ENCODE measurements around the gene CBX2.

CBX2 gene

DNA sequence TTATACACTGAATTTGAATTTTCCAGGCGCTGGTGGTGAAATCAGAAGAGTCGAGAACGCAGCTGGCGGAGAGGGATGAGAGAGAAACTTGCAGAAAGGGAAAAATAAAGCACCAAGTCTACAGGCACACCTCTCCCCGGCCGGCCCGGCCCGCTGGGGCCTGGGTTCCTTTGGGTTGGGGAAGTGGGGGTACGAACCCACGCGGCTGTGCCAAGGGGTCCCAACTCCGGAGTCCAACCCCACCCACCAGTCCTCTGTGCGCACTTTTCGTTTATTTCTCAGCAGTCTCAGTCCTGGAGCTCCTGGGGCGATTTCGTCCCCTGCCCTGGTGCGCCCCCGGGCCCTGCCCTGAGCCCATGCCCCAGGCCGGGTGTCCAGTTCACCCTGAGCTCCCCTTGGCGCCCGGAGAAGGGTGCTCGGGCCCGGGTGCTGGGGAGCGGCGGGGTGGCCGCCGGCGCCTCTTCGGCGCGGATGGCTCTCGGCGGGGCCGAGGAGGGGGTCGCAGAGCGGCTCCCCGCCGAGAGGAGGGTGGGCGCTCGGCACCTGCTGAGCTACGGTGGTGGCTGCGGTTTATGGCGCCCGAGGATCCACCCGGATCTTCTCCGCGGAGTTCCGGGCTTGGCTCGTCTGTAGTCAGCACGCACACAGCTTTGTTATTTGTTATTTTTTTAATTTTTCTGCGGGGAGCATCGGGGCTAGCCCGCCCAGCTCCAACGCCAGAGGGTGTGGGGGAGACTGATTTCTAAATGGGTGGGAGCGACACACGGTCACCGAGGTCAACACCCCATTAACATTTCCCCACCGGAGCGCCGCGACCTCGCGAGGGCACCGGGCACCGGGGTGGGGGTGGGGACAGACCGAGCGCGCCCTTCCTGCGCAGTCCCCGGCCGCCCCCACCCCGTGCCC lies 34.7 kb downstream of the CBX2 start:
- no peak for DNase-seq (ENCODE audit: low read depth)

DNA sequence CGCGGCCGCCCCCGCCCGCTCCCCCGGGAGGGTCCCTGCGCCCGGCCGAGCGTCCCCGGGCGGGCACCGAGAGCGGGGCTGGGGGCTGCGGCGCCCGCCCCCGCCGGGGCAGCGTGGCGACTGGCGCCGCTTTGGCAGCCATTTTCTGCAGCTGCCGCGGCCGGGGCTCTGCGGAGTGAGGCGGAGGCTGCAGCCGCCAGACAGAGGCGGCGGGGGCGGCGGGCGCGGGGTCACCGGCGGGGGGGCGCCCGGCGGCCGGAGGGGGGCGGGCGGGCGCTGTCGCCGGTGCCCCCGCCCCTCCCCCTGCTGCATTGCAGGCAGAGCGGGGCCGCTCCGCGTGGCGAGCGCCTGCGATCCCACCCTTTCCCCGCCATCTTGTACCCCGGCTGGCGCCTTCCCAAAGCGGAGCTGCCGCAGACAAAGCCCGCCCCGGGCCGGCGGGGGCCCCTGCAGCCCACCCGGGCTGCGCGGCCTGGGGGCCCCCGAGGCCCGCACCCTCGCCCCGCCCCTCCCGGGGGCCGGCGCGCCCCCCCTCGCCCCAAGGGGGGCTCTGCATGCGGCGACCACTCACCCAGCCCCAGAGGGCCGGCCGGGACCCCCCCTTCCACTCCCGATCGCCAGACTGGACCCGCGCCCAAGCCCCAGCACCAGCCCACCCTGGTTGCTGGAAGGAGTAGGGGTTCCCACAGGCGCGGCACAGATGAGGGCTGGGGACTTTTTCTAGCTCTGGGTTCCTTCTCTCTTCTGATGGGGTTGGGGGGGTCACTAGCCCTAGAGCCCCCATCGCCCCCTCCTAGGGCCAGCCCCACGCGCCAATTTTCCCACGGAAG lies 35.6 kb downstream of the CBX2 start:
- DNase-seq (ENCODE audit: low read depth), result no peak

DNA sequence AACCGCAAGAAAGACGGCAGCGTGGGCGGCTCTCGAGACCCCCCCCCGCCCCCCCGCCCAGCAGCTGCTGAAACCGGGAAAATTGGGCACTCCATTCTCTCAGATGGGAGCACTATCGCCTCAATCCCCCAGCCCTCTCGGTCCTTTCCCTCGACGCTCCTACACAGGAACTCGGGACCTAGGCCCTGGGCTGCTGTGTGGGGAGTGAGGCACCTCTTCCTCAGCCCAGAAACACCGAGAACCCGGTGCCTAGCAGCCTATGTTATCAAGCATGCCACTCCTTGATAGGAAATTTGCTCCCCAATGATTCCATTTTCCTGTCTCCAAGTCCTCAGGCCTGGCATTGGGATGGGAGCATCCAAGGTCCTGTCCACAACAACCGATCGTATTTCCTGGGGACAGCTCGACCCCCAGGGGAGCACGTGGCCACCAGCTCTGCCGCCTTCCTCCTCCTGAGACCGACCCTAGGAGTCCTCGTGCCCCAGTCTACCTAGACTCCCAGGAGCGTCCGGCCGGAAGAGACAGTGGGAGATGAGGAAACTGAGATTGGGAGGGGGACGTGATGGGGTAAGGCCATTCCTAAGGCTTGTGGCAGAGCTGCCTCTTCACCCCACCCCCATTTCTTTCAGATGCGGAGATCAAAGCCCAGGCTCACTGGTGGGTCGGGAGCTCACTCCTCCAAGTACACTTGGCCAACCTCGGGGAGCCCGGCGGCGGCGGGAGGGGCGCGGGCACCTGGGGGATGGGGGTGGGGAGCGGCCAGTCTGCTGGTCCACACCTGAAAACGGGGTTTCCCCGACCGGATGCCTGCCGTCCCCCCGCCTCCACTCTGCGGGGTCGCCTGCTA lies 36.4 kb downstream of the CBX2 start:
- DNase-seq (ENCODE audit: low read depth), result no peak

DNA sequence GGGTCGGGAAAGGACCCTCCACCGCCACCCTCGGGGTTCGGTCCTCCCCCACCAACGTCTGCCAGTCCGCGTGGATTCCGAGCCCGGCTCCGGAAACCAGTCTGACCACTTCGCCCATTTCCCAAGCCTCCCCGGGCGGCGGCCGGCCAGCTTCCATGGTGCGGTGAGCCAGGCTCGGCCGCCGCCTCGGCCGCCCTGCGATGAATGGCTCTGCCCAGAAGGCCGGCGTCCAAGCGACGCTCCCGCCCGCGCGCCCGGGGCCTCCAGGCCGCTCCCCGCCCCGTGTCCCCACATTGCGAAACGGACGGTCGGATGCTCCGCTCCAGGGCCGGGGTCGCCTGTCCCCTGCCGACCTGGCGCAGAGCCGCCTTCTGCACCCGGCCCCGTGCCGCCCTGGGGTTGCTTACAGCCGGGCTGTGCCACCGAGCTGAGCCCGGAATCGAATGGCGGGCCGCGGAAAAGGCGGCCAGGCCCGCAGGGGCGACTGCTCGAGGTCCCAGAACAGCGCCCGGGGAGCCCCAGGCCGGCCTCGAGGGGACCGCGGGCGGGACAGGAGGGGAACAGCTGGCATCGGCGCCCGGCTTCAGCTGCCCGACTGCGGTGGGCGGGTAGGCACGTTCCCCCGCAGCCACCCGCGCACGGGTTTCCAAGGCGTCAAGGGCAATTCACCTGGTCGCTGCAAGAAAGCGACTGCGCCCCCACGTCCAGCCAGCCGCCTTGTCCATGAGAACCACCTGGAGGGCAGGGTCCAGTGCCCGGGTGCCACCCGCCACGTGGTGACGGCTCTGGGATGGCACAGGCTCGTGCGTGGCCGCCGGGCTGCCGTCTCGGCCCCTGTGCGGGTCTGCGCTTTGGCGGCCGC lies 37.3 kb downstream of the CBX2 start:
- no peak for DNase-seq (ENCODE audit: low read depth)

DNA sequence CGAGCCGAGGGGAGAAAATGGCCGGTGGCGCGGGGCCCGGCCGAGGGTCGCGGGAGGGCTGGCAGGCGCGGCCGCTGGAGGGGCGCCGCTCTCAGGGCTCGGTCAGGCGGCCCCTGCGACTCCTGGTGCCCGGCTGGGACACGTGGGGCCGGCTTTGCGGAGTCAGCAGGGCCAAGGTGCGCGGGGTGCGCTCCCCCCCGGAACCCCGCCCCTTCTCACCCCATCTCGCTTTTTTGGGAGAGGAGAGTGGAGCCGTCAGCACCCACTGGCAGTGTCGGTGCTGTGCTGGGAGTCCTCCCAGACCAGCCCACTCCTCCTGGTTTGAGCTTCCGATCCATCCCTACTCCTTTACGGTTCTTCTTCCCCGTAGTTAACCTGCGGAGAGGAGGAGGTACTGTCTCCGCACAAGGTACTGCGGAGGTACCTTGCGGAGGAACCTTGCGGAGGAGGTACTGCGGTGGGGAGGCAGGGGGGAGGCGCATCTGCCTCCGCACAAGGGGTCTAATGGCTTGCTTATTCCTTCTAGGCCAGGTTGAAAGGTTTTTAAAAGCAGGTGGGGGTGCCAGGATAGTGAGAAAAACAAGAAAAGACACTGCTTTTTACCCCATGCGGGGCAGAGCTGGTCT lies 38.0 kb downstream of the CBX2 start:
- DNase-seq (ENCODE audit: low read depth), result no peak

DNA sequence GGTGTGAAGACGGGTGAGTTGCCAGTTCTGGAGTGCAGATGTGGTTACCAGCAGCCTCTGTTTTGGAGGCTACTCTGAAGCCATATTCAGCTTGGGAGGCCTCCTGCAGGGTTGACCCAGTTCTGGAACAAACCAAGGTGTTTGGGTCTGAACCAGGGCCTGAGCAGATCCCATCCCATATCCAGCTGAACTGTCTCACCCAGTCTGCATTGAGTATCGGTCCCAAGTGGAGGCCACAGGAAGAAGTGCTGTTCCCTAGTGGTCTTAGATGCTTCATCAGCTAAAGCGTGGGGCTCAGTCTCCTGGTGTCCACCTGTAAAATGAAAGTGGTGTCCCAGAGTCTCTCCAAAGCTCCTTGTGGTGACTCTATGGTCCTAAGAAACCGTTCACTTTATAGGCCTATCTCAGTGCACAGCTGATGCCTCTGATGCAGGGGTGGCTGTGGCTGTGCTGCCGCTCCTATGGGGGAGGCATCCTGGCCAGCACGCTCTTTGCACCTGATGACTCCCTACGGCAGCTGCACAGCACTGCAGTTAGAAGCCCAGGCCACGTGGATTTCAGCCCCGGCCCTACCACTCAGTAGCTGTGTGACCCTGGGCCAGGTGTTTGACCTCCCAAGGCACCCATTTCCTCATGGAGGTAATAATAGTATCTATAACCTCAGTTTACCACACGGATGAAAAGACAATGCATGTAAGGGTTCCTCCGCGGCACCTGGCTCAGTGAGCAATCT lies 40.2 kb downstream of the CBX2 start:
- DNase-seq (ENCODE audit: low read depth), result no peak

DNA sequence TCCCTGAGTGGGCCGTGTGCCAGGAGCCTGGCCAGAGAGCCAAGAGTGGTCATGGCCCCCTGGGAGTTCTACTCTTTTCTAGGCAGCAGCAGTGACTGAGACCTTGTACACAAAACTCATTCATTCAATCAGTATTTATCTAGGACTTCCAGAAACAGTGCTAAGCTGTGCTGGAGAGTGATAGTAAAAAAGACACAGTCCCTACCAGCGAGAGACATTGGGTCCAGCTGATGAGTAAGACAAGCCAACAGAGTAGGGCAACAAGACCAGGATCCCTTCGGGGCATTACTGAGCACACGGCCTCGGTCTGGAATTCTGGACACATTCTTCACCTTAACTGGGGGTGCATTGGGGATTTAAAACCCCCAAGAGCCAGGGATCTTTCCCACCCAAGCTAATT lies 41.1 kb downstream of the CBX2 start:
- DNase-seq (ENCODE audit: low read depth), result no peak

DNA sequence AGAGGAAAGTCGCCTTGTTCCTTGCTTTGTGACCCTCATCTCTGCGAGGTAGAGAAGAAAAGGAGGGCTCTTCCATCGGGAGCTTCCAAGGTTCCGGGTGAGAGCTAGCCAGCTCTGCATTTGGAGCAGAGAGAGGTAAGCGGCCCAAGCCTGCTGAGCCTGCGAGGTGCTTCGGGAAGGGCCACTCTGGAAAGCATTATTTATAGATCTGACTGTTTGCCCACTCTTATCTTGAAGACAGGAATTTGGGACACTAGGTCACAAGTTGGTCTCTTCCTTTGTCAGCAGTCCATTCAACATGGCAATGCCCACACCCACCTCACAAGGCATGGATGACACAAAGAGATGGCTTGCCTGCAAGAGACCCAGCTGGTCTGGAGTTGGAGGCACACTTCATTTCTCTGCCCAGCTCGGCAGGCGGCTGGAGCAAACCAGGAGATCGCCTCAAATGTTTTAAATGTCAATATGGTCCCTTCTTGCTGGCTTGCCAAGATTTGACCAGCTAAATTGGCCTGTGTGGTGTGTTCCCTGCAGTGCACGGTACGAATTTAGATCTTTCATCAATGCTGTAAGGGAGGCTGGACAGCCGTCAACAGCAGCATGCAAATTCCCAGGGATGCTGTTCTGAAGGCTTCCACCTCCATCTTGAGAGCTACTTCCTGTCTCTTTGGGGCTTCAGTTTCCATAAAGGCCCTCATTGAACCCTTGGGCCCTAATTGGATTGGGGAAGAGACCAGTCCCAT lies 41.8 kb downstream of the CBX2 start:
- DNase-seq (ENCODE audit: low read depth), result no peak

DNA sequence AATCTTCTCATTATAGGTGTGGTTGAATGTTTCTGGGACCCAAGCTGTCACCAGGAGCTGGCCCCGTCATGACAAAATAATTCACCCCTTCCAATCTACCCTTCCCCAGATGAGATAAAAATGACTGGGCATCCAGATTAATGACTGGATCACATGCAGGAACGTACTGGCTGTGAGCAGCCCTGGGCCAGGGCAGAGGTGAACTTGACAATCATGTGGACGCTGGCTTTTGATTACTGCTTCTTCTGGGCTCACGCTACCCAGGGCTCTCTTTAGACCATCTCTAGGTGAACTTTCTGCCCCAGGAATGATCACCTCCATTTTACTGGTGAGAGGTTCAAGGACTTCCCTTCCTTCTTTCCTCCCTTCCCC lies 43.0 kb downstream of the CBX2 start:
- no peak for DNase-seq (ENCODE audit: low read depth)

DNA sequence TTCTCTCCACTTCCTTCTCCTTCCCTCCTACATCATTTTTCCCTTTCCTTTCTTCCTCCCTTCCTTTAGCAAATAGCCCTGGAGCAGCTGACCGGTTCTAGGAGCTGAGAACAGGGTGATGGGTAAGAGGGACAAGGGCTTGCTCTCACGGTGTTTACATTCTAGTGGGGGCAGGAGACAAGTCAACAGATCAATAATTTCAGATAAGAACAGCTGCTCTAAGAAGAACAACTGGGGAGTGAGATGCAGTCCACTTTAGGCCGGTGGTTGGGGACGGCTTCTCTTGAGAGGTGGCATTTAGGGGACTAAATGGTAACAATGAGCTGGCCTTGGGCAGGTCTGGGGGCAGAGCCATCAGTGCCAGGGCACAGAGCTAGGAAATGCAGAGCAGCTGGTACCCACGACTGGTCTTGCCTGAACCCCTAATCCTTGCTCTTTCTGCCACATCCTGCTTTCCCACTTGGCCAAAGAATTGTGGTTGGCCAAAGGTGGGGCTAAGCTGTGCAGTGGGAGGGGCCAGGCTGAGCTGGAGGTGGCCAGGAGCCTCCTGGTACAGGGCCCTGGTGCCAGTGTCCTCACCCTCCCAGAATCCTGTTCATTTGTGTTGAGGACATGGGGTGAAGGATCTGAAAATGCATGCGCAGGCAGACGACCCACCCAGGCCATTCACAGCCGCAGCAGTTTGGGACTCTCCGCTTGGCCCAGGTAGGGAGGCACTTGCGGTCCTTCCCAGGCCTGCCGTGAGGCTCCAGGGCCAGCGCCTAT lies 43.6 kb downstream of the CBX2 start:
- DNase-seq (ENCODE audit: low read depth), result no peak

DNA sequence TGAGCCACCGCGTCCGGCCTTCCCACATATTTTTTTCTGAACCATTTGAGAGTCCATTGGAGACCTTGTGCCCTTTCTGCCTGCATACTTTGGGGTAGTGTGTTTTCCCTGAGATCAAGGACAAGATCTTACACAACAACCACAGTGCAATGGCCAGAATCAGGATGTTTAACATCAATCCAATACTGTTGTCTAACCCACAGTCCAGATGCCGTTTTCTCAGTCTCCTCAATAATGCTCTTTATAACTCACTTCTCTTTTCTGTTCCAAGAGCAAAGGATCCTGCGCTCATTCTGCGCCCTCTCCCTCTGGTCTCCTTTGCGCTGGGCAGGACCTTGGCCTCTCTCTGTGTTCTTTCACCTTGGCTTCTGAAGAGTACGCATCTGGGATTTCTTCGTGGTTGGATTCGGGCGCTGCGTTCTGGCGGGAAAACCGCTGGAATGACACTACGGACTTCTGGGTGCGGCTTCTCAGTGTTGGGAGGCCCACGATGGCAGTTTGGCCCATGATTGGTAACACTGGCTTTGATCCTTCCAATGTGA lies 44.7 kb downstream of the CBX2 start:
- DNase-seq (ENCODE audit: low read depth), result no peak

DNA sequence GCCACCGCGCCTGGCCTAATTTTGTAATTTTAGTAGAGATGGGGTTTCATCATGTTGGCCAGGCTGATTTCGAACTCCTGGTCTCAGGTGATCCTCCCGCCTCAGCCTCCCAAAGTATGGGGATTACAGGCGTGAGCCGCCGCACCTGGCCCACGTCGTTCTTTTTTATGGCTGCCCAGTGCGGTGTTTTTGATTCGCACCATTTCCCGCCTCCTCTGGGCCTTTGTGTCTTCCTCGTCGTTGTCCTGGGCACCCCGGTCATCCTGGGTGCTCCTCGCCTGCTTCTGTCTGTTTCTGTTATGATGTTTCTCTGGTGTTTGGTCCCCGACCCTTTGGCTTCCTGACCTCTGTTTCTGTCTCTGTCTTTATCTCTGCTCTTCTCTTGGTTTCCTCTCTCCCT lies 46.3 kb downstream of the CBX2 start:
- no peak for DNase-seq (ENCODE audit: low read depth)

DNA sequence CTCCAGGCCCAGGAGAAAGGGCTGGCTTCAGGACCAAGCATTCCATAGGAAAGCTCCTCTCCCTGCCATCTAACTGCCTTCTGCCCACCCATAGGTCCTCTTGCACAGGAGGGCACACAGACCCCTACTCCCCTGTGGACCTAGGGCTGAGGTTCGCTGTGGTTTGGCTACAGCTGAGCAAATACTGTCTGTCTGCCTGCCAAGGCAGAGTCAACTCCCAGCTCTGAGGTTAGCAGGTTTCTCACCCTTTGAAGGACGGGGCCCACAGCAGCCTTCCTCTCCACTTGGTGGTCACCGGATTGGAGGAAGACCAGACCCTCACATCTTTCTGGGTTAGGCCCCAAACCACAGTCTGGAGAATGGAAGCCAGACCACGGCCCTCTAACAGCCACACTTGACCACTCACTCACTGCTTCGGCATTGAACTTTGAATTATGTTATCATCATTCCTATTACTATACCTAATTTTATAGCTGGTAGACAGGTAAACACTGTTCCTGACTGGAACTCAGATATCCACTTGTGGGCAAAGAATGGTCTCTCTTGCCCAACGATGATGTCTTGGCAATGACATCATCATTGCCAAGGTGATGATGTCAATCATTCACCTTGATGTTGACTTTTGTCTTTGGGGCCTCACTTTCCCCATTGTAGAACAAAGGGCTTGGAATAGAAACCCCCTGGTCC lies 47.1 kb downstream of the CBX2 start:
- DNase-seq (ENCODE audit: low read depth), result no peak

DNA sequence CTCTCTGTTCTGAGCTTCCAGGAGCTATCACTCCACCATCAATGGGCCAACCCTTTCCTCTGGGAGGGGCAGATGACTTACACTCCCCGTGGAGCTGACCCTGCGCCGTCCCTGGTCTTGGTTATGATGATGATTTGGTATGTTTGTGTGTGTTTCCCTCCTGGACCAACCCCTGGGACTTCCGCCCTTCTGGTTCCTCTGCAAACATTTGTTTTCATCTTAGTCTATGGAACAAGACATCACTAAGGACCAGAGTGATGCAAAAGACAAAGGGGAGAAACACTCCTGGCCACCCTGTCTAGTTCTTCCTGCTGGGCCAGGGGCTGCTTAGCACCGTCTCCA lies 47.6 kb downstream of the CBX2 start:
- DNase-seq (ENCODE audit: low read depth), result no peak

DNA sequence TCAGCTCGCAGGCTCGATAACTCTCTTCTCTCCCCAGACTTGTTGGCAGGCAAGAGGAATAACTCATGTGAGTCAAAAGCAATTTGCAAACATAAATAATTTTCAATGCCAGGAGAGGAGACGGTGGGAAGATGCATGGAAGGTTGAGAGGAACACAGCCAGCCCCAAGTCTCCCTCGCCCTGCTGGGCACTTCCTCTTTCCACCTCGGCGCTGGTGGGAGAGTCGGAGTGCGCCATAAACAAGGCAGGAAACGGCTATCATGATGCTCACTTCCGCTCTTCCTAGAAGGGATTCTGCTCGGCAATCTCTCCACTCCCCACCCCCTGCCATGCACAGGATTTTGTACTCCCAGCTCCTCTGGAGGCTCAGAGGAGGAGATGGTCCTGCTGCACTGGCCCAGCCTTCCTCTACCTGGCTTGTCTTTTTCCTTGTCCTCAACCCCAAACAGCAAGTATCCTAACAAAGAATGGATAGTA lies 48.3 kb downstream of the CBX2 start:
- no peak for DNase-seq (ENCODE audit: low read depth)

DNA sequence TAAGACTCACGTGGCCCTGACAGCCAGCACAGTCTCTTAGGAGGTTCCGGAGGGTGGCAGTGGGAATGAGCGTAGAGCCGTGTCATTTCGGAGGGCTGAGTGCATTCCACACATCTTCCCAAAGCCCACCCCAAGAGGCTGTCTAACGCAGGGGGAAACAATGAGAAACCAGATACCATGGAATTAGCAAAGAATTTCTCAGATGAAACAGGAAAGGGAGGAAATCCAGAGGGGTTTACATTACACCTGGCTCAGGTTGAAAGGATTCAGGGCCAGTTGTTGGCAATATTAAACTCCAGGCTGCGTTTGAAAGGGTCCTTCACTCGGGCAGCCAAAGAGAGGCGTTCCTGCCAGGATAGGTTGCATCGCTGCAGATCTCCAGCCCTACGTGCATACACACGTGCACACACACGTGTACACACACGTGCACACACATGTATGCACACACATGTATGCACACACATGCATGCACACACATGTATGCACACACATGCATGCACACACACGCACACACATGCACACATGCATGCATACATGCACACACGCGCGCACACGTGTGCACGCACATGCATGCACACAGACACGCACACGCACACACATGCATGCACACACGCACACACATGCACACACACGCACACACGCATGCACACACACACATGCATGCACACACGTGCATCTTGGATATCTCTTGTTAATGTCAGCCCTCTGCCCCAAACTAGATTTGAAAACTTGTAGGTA lies 49.1 kb downstream of the CBX2 start:
- DNase-seq (ENCODE audit: low read depth), result no peak

DNA sequence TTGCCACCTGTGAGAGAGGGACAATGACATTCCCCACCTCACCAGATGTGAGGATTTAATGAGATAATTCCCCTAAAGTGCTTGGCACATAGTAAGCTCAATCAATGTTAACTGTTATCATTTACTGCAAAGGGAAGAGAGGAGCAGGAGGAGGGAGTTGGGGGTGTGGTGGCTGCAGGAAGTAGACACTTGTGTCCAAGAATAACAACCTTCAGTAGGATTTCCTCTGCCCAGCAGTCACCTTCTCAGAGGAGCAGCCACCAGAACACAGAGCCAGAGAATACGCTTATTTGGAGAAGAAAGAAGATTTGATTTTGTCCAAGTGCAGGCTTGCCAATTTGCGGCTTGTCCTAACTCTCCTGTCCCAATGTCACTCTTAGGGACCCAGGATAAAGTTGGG lies 51.1 kb downstream of the CBX2 start:
- DNase-seq (ENCODE audit: low read depth), result no peak

Measured in GM04504 (cell line).